Measurements from ENCODE around the gene IQSEC1. TPM values are rescaled to one million over a fixed set of nuclear protein-coding genes. Genes with fewer than 3 reads are reported as not detected.

Gene IQSEC1
- polyA plus RNA-seq, 1 experiment: 3.6 TPM

DNA sequence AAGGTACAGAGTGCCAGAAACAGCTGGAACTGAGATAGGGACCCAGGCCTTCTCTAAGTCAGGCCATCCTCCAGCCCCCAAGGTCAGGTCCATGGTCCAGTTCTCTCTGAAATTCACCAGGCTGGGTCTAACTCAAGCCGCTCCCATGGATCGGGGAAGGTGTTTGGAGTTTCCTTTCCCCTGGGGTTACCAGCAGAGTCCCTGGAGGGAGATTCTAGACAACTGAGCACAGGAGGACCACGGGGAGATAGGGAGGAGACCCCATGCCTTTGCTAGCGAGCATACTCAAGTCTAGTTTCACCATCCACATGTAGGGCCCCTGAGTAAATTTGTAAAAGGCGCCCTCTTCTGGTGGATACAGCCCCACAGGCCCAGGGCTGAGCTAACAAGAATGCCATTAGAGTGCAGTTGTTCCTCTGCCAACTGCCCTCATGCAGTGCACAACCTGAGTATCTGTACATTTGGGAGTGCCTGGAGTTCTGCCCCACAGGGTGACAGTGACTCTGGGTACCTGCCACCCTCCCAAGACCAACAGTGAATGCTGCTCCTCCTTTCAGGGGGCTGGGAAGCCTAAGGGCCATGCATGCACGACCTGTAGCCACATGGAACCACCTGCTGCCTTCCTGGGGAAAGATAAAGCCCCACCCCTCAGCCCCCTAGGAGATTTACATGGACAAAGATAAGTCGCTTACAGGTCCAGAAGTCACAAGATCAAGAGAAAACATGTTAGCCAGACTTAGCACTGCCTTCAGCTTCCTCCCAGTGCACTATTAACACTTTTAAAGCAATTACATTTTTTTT lies 89.0 kb downstream of the IQSEC1 start:
- peaks cover 7% of the 10 kb centered on the region for H3K27me3 ChIP-seq (ENCODE audit: control insufficient read depth, insufficient read depth, low read length)
- no peak overlapping the region for H3K27ac ChIP-seq (ENCODE audit: low read depth, low read length)
- no peak overlapping the region for H3K4me3 ChIP-seq (ENCODE audit: low read depth, low read length)
- no peak for DNase-seq (ENCODE audit: low read depth, low spot score)
- ChIA-PET POLR2A (interaction anchor here (1.3 to 1.6 kb wide), 2 partner anchors 11 to 17 kb away, joined by 6 read pairs; no protein-coding TSS in a partner anchor), CTCF (interaction anchor here (0.6 to 3.0 kb wide), 22 partner anchors 8 to 491 kb away, joined by 3 to 26 read pairs (median 5); no protein-coding TSS in a partner anchor)
- TF ChIP-seq, protein P1, sequence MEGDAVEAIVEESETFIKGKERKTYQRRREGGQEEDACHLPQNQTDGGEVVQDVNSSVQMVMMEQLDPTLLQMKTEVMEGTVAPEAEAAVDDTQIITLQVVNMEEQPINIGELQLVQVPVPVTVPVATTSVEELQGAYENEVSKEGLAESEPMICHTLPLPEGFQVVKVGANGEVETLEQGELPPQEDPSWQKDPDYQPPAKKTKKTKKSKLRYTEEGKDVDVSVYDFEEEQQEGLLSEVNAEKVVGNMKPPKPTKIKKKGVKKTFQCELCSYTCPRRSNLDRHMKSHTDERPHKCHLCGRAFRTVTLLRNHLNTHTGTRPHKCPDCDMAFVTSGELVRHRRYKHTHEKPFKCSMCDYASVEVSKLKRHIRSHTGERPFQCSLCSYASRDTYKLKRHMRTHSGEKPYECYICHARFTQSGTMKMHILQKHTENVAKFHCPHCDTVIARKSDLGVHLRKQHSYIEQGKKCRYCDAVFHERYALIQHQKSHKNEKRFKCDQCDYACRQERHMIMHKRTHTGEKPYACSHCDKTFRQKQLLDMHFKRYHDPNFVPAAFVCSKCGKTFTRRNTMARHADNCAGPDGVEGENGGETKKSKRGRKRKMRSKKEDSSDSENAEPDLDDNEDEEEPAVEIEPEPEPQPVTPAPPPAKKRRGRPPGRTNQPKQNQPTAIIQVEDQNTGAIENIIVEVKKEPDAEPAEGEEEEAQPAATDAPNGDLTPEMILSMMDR (IDR thresholded peaks at IDR 0.05; ENCODE audit: low read depth, low read length): peak; percentile 77
- peaks cover 4% of the 10 kb centered on the region; the same call in 1 of the 2 replicates for H3K9me3 ChIP-seq (ENCODE audit: control insufficient read depth, insufficient read depth, low read length)

DNA sequence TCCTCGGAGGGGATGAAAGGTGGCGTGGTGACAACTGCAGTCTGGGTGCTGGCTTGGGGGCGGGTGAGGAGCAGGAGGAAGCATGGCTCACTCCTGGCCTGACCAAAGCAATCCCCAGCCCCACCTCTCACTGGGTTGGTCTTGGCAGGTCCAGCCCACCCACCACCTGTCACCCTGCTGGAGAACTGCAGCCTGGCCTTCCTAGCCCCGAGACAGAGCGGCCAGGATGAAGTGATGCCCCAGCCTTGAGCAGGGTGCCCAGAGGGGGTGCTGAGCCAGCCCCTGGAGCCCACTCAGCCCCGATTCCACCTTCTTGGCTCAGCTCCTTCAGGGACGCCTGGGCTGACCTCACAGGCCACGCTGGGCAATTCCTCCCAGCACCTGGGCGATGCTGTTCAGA lies 89.9 kb downstream of the IQSEC1 start:
- CTCF ChIA-PET: interaction anchor here (0.6 to 3.0 kb wide), 15 partner anchors 8 to 493 kb away, joined by 3 to 26 read pairs (median 5); no protein-coding TSS in a partner anchor
- no peak for DNase-seq (ENCODE audit: low read depth, low spot score)
- POLR2A ChIA-PET: no interaction called here
- TF ChIP-seq, protein P1 (IDR thresholded peaks at IDR 0.05; ENCODE audit: low read depth, low read length): no peak
- Histone ChIP-seq H3K27ac (ENCODE audit: low read depth, low read length) (peak overlapping the region; percentile 11), H3K27me3 (ENCODE audit: control insufficient read depth, insufficient read depth, low read length) (peaks cover 7% of the 10 kb centered on the region), H3K4me3 (ENCODE audit: low read depth, low read length) (no peak overlapping the region), H3K9me3 (ENCODE audit: control insufficient read depth, insufficient read depth, low read length) (peaks cover 4% of the 10 kb centered on the region; the same call in 1 of the 2 replicates)

- Histone ChIP-seq H3K4me3 (ENCODE audit: low read depth, low read length) (no peak overlapping the region), H3K9me3 (ENCODE audit: control insufficient read depth, insufficient read depth, low read length) (peaks cover 4% of the 10 kb centered on the region; the same call in 1 of the 2 replicates), H3K27ac (ENCODE audit: low read depth, low read length) (no peak overlapping the region), H3K27me3 (ENCODE audit: control insufficient read depth, insufficient read depth, low read length) (peaks cover 7% of the 10 kb centered on the region)
- ChIA-PET CTCF (interaction anchor here (0.6 to 3.0 kb wide), 6 partner anchors 14 to 494 kb away, joined by 3 to 26 read pairs (median 5); no protein-coding TSS in a partner anchor), POLR2A (no interaction called here)
- DNase-seq (ENCODE audit: low read depth, low spot score): no peak
- TF ChIP-seq, protein P1 (IDR thresholded peaks at IDR 0.05; ENCODE audit: low read depth, low read length): no peak
Observed at GRCh38 chr3:12982619-12983101, 90.6 kb downstream of the IQSEC1 start.

DNA sequence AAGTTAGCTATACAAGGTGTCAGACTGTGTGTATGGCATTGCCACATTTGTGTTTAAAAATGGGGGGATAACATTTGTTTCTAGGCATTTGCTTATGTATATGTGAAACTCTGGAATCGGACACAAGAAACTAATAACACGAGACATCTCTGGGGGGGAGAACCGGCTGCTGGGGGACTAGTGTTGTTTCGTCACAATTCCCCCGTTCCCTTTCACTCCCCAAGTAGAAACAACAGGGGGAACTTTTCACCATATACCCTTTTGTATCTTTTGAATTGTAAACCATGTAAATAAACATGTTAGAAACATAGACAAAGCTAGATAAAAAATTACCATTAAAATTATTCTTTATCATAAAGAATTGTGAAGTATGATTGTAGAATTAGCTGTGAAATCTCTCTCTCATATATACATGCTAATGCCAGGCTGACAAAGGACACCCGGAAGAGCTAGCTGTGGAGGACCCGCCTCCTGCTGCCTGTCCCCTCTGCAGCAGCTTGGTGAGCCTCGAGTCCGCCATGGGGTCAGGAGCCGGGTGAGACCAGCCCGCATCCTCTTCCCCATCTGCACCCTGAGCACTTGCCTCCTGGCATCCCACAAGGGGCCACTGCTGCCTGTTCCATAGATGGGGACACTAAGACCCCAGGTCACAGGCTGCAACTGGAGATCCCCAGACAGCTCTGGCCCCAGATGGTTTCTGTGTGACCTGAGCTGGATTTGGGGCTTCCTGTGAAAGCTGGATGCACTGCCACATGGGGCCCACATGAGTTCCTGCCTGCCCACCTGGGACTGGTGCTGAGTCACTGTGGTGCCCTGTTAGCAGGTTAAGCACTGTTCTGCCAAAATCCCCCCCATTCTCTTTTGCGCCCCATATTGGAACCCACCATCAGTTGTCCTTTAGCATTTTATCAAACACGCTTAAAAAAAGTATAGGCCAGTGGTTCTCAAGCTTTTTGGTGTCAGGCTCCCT lies 91.6 kb downstream of the IQSEC1 start:
- H3K27me3 ChIP-seq (ENCODE audit: control insufficient read depth, insufficient read depth, low read length): peaks cover 7% of the 10 kb centered on the region
- no peaks in the 10 kb centered on the region for H3K9me3 ChIP-seq (ENCODE audit: control insufficient read depth, insufficient read depth, low read length)
- no peak for DNase-seq (ENCODE audit: low read depth, low spot score)
- no peak overlapping the region for H3K27ac ChIP-seq (ENCODE audit: low read depth, low read length)
- POLR2A ChIA-PET: no interaction called here
- TF ChIP-seq, protein P1 (IDR thresholded peaks at IDR 0.05; ENCODE audit: low read depth, low read length): no peak
- CTCF ChIA-PET: interaction anchor here (0.6 to 1.1 kb wide), 4 partner anchors 9 to 437 kb away, joined by 3 to 6 read pairs (median 3); no protein-coding TSS in a partner anchor
- H3K4me3 ChIP-seq (ENCODE audit: low read depth, low read length): no peak overlapping the region

Measured in AG04450 (cell line).